Suppressor macrophage treated with lipopolysaccharide for 4 hours (primary cell): Measurements from ENCODE around the gene CYP21A2.
"Not testable (repeated sequence)": the region's sequence is repeated elsewhere in the genome, so short reads cannot be mapped to it uniquely, and the experiment has no call there.

Experiments
- DNase-seq: peaks from one replicate; pipeline ENCODE4 v3.0.0-alpha.2; 2020

CYP21A2 gene

GRCh38 chr6:32056254-32056653, 18.0 kb downstream of the CYP21A2 start:
- no peak for DNase-seq

- no peak for DNase-seq
Observed at GRCh38 chr6:32057966-32058365, 19.8 kb downstream of the CYP21A2 start.

- no peak for DNase-seq
Observed at GRCh38 chr6:32058511-32058963, 20.3 kb downstream of the CYP21A2 start.

- DNase-seq = no peak
Observed at GRCh38 chr6:32060966-32061655, 22.9 kb downstream of the CYP21A2 start.

GRCh38 chr6:32064706-32065105, 26.5 kb downstream of the CYP21A2 start:
- DNase-seq = no peak

- DNase-seq = not testable (repeated sequence)
Observed at GRCh38 chr6:32067521-32067920, 29.3 kb downstream of the CYP21A2 start.

GRCh38 chr6:32068315-32068714, 30.1 kb downstream of the CYP21A2 start:
- DNase-seq = not testable (repeated sequence)

GRCh38 chr6:32068867-32069266, 30.7 kb downstream of the CYP21A2 start:
- DNase-seq = no peak

- no peak for DNase-seq
Observed at GRCh38 chr6:32069460-32069859, 31.2 kb downstream of the CYP21A2 start.

- DNase-seq = no peak
Observed at GRCh38 chr6:32069878-32070515, 31.8 kb downstream of the CYP21A2 start.

- DNase-seq = no peak
Observed at GRCh38 chr6:32070814-32071543, 32.8 kb downstream of the CYP21A2 start.

- DNase-seq = no peak
Observed at GRCh38 chr6:32073101-32073500, 34.9 kb downstream of the CYP21A2 start.

- DNase-seq = no peak
Observed at GRCh38 chr6:32073613-32074012, 35.4 kb downstream of the CYP21A2 start.

GRCh38 chr6:32074996-32075532, 36.8 kb downstream of the CYP21A2 start:
- DNase-seq = no peak

GRCh38 chr6:32075781-32076180, 37.6 kb downstream of the CYP21A2 start:
- DNase-seq = no peak

GRCh38 chr6:32076321-32076809, 38.1 kb downstream of the CYP21A2 start:
- DNase-seq = no peak

- no peak for DNase-seq
Observed at GRCh38 chr6:32079566-32080290, 41.5 kb downstream of the CYP21A2 start.

- DNase-seq = no peak
Observed at GRCh38 chr6:32081168-32081990, 43.2 kb downstream of the CYP21A2 start.

GRCh38 chr6:32082478-32082877, 44.3 kb downstream of the CYP21A2 start:
- no peak for DNase-seq

- DNase-seq = no peak
Observed at GRCh38 chr6:32082935-32083334, 44.7 kb downstream of the CYP21A2 start.

GRCh38 chr6:32083812-32084768, 45.9 kb downstream of the CYP21A2 start:
- no peak for DNase-seq
